Stimulated activated memory B cell treated with anti-CD40 and anti-IgM and Interleukin-4, amounts not matched to agents 10 μg/mL and 1 μg/mL and 100 μg/mL, for 72 hours (primary cell): ENCODE results near the gene BPIFB2.

Source experiments
- ATAC-seq: fragments of 150-1000 bp; cut with Tn5 transposase; 2 replicates; pipeline ENCODE4 v1.10.0; 2021
- H3K27ac Mint-ChIP-seq: one replicate; pipeline ENCODE4 v1.8.0; 2022; ENCODE audit warnings: mild to moderate bottlenecking, mixed read lengths
- H3K27me3 Mint-ChIP-seq: one replicate; pipeline ENCODE4 v1.8.0; 2022; ENCODE audit warnings: mixed read lengths
- H3K36me3 Mint-ChIP-seq: one replicate; pipeline ENCODE4 v1.8.0; 2022; ENCODE audit warnings: mixed read lengths
- H3K4me1 Mint-ChIP-seq: one replicate; pipeline ENCODE4 v1.8.0; 2022; ENCODE audit warnings: mixed read lengths
- H3K4me3 Mint-ChIP-seq: one replicate; pipeline ENCODE4 v1.8.0; 2022; ENCODE audit warnings: mild to moderate bottlenecking, moderate library complexity, mixed read lengths
- H3K9me3 Mint-ChIP-seq: one replicate; pipeline ENCODE4 v1.8.0; 2022; ENCODE audit warnings: mixed read lengths

Gene BPIFB2

DNA sequence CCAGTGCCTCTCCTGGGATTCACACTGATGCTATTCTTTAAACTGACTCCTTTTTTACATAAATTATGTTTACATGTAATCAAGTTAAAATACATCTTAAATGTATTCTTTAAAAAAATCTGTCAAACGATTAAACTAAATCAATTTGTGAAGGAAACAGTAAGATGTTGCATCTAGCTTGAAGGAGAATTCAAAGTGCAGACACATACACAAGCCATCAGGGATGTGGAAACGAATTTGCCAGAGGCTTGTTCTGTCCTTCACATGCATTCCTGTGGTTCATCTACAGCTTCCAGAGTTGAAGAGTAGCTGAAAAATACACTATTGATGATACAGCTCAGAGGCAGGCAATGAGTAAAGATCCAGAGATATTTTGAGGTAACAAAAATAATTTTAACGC, 38.9 kb downstream of the BPIFB2 start:
- H3K4me3 Mint-ChIP-seq: no peak overlapping the region
- H3K4me1 Mint-ChIP-seq: no peaks in the 10 kb centered on the region
- no peak for ATAC-seq
- H3K27me3 Mint-ChIP-seq: no peaks in the 10 kb centered on the region
- H3K36me3 Mint-ChIP-seq: no peaks in the 10 kb centered on the region
- H3K27ac Mint-ChIP-seq: no peak overlapping the region
- peaks cover 8% of the 10 kb centered on the region for H3K9me3 Mint-ChIP-seq

DNA sequence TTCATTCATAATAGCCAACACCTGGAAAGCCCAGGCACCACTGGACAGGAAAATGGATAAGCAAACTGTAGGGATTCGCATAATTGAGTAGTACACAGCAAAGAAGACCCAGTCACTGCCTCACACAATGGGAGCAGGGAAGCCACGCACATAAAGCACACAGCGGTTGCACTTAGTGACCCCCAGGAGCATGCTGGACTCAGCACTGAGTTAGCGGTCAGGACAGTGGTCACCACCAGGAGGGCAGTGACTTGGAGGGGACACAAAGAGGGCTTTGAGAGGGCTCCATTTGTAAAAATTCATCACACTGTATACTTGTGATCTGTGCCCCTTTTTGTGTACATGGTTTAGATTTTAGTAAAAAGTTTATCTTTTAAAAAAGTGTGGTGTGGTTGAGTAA, 43.8 kb downstream of the BPIFB2 start:
- no peak overlapping the region for H3K4me3 Mint-ChIP-seq
- no peaks in the 10 kb centered on the region for H3K27me3 Mint-ChIP-seq
- no peaks in the 10 kb centered on the region for H3K4me1 Mint-ChIP-seq
- H3K36me3 Mint-ChIP-seq: no peaks in the 10 kb centered on the region
- no peaks in the 10 kb centered on the region for H3K9me3 Mint-ChIP-seq
- ATAC-seq: no peak
- H3K27ac Mint-ChIP-seq: no peak overlapping the region

DNA sequence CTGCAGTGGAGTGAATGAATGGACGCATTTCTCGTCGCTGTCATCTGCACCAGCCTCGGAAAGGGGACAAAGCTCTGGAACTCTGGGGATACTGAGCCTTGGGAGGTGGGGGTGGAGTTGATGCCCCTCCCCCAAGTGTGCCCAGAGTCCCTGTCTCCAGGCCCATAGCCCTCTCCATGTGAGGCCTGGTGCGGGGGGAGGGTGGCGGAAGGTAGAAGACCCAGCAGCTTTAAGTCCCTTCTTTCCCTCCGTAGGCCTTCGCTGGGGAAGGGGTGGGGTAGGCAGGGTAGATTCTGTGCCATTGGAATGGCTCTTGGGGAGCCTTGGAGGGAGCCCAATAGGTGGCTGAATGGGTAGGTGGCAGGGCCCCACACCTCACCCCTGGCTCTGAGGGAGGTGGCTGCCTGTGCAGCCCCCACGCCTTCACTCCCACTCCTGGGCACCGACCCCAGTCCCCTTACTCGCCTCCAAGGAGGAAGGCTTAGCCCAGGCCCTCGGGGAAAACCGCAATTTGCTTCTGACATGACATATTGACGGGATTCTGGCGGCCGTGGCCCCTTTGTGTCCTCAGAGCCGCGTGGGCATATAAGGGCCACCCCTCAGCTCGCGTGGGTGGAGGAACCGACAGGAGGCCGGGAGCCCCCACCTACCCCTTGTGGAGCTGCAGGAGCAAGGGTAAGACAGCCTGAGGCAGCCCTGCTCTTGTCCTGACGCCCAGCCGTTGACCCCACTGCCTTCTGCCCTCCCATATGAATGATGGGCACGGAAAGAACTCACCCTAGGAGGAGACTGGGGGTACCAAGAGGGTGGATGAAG, 46.0 kb downstream of the BPIFB2 start, which contains the start of gene BPIFB3:
BPIFB3 (plus strand) TSS at position 613 of the 816 bp plus-strand sequence. CDS start 1,533 bp downstream, outside the sequence.
- Mint-ChIP-seq H3K4me1 (no peaks in the 10 kb centered on the region), H3K4me3 (no peak within 1 kb of the TSS), H3K9me3 (no peaks in the 10 kb centered on the region), H3K27ac (no peak within 1 kb of the TSS), H3K27me3 (no peaks in the 10 kb centered on the region), H3K36me3 (no peaks in the 10 kb centered on the region)
- no peak for ATAC-seq

DNA sequence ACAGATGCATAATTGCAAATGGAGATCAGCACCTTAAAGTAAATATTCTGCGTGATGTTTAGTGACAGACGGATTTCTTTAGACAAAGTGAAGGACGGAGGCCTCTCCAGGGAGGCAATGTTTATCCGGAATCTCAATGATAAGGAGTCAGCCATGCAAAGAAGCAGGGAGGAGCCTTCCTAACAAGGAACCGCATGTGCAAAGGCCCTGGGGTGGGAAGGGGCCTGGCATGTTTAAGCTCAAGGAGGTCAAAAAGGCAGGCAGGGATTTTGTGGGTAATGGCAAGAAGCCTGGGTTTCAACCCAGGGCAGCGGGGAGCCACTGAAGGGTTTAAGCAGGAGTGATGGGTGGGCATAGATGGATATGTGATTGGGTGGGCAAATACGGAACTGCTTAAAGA, 46.9 kb downstream of the BPIFB2 start:
- no peak overlapping the region for H3K27ac Mint-ChIP-seq
- no peaks in the 10 kb centered on the region for H3K27me3 Mint-ChIP-seq
- ATAC-seq: no peak
- no peak overlapping the region for H3K4me3 Mint-ChIP-seq
- no peaks in the 10 kb centered on the region for H3K36me3 Mint-ChIP-seq
- H3K9me3 Mint-ChIP-seq: no peaks in the 10 kb centered on the region
- H3K4me1 Mint-ChIP-seq: no peaks in the 10 kb centered on the region

DNA sequence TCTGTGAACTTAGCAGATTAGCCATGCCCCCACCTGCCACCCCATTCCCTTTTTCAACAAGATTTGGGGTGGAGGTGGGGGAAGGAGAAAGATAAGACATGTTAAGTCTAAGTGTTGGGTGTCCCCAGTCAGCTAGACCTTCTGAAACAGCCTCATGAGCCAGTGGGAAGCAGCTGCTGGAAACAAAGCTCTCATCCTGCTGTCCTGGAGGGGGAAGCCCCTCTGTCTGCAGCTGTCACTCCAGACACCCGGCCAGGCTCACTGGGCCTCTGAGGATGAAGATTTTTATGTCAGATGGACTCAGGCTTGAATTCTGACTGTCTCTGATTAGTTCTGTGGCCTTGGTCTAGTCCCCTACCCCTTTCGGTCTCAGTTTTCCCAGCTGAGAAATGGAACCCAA, 47.3 kb downstream of the BPIFB2 start:
- Mint-ChIP-seq H3K4me1 (no peaks in the 10 kb centered on the region), H3K27ac (no peak overlapping the region), H3K36me3 (no peaks in the 10 kb centered on the region), H3K4me3 (no peak overlapping the region), H3K9me3 (no peaks in the 10 kb centered on the region), H3K27me3 (no peaks in the 10 kb centered on the region)
- no peak for ATAC-seq

DNA sequence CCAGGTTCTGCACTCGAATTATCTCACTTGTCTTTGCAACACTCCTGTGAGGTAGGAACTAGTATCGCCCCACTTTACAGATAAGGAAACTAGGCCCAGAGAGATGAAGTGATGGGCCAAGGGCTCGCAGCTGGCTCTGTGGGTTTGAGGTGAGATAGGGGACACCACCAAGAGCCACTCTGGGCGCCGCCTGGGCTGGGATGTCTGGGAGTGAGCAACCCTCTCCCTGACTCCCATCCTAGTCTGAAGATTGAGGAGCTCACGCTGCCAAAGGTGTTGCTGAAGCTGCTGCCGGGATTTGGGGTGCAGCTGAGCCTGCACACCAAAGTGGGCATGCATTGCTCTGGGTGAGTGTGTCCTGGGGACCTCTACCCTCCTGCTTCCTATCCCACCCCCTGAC, 51.6 kb downstream of the BPIFB2 start:
- H3K4me3 Mint-ChIP-seq: no peak overlapping the region
- H3K27ac Mint-ChIP-seq: no peak overlapping the region
- H3K27me3 Mint-ChIP-seq: no peaks in the 10 kb centered on the region
- ATAC-seq: no peak
- no peaks in the 10 kb centered on the region for H3K4me1 Mint-ChIP-seq
- no peaks in the 10 kb centered on the region for H3K9me3 Mint-ChIP-seq
- H3K36me3 Mint-ChIP-seq: no peaks in the 10 kb centered on the region

DNA sequence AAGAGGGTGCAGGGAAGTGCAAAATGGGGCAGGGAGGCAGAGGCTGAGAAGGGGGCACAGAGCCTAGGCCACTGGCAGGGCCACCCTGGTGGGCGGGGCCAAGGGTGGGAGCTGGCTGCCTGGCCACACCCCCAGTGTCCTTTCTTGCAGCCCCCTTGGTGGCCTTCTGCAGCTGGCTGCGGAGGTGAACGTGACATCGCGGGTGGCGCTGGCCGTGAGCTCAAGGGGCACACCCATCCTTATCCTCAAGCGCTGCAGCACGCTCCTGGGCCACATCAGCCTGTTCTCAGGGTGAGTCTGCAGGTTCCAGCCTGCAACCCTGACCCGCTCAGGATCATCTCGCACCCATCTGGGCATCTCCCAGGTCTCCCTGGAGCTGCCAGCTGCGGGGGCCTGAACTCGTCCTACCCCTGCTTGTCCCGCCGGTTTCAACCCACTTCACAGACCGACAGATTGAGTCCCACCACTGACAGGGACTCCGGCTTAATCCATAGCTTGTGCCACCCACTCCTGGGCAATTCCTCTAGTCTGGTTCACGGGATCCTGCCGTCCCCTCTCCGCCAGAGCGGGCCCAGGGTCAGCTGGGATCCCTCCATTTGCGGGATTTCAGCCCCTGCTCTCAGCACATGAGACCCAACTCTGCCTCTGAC, 52.4 kb downstream of the BPIFB2 start:
- Mint-ChIP-seq H3K36me3 (no peaks in the 10 kb centered on the region), H3K9me3 (no peaks in the 10 kb centered on the region), H3K27me3 (no peaks in the 10 kb centered on the region), H3K4me3 (no peak overlapping the region), H3K4me1 (no peaks in the 10 kb centered on the region), H3K27ac (no peak overlapping the region)
- no peak for ATAC-seq

DNA sequence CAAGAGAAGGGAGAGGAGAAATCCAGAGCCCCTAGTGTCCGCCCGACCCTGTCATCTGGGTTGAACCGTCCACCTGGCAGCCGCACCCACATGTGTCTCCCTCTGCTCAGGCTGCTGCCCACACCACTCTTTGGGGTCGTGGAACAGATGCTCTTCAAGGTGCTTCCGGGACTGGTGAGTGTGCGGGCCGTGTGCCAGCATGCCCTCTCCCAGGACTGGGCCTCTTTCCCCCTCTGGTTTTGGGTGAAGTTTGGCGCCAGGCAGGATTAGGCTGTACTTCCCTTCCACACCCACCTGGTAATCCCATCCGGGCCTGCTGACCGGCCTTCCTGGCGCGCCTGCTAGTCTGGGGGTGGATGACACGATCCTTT, 54.1 kb downstream of the BPIFB2 start:
- Mint-ChIP-seq H3K4me3 (no peak overlapping the region), H3K4me1 (no peaks in the 10 kb centered on the region), H3K27me3 (no peaks in the 10 kb centered on the region), H3K36me3 (no peaks in the 10 kb centered on the region), H3K27ac (no peak overlapping the region), H3K9me3 (no peaks in the 10 kb centered on the region)
- no peak for ATAC-seq

DNA sequence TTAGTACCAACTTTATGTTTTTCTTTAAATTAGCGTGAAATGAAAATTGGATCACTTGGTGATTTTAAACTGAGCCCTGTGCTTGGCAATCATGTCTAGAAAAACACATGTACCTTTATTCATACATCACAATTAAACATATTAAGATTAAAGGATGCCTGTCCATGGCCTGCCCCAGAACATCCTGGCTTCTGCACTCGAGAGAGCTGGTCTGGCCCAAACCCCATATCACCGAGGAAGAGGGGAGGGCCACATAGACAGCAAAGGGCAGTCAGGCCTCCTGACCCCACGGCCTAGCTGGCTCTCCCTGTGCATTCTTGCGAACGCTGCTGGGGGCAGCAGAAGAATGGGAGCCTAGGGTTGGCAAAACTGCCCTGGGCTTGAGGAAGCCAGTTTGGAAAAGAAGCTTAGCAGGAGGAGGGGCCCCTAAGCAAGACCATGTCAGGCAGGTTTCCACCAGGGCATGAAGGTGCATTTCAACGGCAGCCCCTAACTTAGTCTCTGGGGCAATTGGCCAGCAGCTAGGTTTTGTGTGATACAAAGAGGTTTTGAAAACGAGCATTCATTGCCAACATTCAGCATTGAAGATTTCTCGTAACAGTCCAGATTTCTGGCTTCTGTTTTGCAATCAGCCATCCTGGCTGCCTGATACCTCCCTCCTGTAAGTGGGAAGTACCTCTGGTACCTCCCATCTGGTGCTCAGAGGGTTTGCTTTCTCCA, 54.8 kb downstream of the BPIFB2 start:
- Mint-ChIP-seq H3K27ac (no peak overlapping the region), H3K4me1 (no peaks in the 10 kb centered on the region), H3K36me3 (no peaks in the 10 kb centered on the region), H3K9me3 (no peaks in the 10 kb centered on the region), H3K4me3 (no peak overlapping the region), H3K27me3 (no peaks in the 10 kb centered on the region)
- ATAC-seq: no peak

DNA sequence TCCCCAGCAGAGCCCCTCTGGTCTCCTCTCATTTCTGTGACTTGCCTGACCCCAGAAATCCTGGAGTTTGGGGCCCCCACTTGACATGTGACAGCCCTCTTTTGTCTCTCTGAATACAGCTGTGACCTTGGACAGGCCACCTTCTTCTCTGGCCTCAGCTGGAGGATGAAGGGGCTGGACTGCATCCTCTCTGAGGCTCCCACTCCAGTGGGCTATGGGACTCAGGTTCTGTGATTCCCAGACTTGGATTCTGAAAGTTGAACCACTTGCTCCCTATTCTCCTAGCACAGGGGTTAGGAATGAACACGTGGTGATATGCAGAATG, 55.3 kb downstream of the BPIFB2 start:
- H3K9me3 Mint-ChIP-seq: no peaks in the 10 kb centered on the region
- H3K36me3 Mint-ChIP-seq: no peaks in the 10 kb centered on the region
- no peak overlapping the region for H3K27ac Mint-ChIP-seq
- no peaks in the 10 kb centered on the region for H3K4me1 Mint-ChIP-seq
- no peak for ATAC-seq
- no peak overlapping the region for H3K4me3 Mint-ChIP-seq
- no peaks in the 10 kb centered on the region for H3K27me3 Mint-ChIP-seq

DNA sequence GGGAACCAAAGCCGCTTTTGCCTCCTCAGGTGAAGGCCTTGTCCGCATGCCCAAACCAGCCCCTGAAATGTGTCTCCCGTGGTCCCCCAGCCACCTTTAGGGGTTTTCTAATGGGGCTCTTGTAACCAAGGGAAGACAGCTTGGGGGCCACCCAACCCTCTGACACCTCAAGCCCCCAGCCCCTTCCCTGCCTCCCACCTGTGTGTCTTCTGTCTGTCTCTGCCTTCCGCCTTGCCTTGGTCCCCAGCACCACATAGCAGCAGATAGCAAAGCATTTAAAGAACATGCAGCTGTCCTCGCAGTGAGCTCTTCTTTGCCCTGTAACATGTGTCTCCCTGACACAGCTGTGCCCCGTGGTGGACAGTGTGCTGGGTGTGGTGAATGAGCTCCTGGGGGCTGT, 55.8 kb downstream of the BPIFB2 start:
- H3K27me3 Mint-ChIP-seq: no peaks in the 10 kb centered on the region
- no peaks in the 10 kb centered on the region for H3K36me3 Mint-ChIP-seq
- no peak overlapping the region for H3K4me3 Mint-ChIP-seq
- no peak for ATAC-seq
- no peak overlapping the region for H3K27ac Mint-ChIP-seq
- no peaks in the 10 kb centered on the region for H3K9me3 Mint-ChIP-seq
- no peaks in the 10 kb centered on the region for H3K4me1 Mint-ChIP-seq

DNA sequence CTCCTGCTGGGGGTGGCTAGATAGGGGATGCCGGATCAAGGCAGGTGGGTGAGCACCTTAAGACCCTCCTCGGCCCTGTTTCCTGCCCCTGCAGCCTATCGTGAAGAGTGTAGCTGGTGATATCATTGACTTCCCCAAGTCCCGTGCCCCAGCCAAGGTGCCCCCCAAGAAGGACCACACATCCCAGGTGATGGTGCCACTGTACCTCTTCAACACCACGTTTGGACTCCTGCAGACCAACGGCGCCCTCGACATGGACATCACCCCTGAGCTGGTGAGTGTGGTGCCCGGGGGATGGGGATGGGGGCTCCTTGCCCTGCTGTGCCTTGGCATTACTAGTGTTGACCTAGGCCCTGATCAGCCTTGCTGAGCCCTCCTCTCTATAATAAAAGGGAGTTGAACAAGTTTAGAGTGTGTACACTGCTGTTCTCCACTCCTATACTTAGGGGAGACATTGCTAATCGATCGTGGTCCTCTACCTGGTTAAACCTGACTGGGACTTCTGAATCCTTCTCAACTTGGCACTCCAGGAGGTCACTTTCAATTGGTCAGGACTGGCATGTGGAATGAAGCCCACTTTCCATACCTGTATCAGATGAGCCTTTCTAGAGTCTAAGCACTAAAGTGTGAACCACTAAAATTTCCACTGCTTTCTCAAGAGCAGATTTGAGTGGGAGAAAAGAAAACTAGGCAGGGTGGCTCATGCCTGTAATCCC, 57.2 kb downstream of the BPIFB2 start:
- Mint-ChIP-seq H3K27me3 (no peaks in the 10 kb centered on the region), H3K36me3 (no peaks in the 10 kb centered on the region), H3K4me1 (no peaks in the 10 kb centered on the region), H3K27ac (no peak overlapping the region), H3K9me3 (no peaks in the 10 kb centered on the region), H3K4me3 (no peak overlapping the region)
- ATAC-seq: no peak

DNA sequence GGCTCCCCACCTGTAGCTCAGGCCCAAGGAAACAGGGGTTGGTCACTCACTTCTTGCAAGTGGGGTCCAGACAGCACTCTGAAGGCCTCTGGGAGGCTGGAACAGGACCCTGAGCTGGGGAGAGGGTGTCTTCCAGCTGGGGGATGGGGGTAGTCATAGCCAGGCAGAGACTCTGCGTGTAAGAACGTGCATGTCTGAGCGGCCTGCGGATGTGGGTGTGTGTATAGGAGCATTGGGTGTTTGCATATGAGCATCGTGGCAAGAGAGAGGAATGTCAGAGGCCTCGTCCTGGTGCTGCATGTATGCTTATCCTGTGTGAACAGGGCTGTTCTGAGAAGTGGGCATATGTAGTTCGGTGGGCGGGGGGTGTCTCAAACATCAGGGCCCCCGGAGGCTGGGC, 58.3 kb downstream of the BPIFB2 start:
- Mint-ChIP-seq H3K4me3 (no peak overlapping the region), H3K4me1 (no peaks in the 10 kb centered on the region), H3K27me3 (no peaks in the 10 kb centered on the region), H3K27ac (no peak overlapping the region), H3K9me3 (no peaks in the 10 kb centered on the region), H3K36me3 (no peaks in the 10 kb centered on the region)
- ATAC-seq: no peak

DNA sequence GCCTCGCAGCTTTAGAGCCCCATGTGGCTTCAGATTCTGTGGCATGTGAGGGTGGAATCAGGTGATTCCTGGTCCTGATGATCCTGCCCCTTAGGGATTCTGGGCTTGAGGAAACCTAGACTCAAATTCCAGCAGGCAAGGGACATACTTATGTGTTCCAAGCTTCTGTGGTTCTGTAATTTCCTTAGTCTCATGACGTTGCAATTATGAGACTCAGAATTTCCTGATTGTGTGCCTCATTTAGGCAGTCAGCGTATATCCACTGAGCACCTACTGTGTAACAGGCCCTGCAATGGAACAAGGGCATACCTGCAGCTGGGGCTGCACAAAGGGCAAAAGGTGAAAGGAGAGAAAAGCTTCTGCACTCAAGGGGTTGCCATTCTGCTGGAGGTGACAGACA, 60.3 kb downstream of the BPIFB2 start:
- ATAC-seq: no peak
- H3K4me1 Mint-ChIP-seq: no peaks in the 10 kb centered on the region
- no peak overlapping the region for H3K4me3 Mint-ChIP-seq
- H3K36me3 Mint-ChIP-seq: no peaks in the 10 kb centered on the region
- H3K27me3 Mint-ChIP-seq: no peaks in the 10 kb centered on the region
- H3K9me3 Mint-ChIP-seq: no peaks in the 10 kb centered on the region
- H3K27ac Mint-ChIP-seq: no peak overlapping the region

DNA sequence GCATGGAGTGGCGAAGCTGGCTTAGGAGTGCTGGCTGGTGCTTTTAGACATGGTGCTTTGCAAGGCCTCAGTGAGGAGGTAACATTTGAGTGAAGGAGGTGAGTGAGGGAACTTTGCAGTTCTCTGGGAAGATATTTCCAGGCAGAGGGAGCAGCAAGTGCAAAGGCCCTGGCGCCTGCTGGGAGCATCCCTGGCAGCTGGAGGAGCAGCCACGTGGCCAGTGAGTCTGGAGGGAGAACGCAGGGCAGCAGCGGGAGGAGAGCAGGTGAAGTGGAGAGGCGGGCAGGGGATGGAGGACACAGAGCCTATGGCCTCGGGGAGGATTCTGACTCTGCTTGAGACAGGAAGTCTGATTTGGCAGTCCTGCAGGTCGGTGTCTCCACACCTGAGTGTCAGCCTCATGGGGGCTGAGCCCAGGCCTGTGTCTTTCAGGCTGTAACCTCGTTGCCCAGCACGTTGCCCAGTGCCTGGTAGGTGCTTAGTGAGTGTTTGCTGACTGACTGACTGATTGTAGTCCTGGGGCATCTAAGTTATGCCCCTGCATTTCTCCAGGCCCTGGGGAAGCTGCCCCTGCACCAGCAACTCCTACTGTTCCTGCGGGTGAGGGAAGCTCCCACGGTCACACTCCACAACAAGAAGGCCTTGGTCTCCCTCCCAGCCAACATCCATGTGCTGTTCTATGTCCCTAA, 60.9 kb downstream of the BPIFB2 start:
- Mint-ChIP-seq H3K4me1 (no peaks in the 10 kb centered on the region), H3K4me3 (no peak overlapping the region), H3K9me3 (no peaks in the 10 kb centered on the region), H3K27ac (no peak overlapping the region), H3K36me3 (no peaks in the 10 kb centered on the region), H3K27me3 (no peaks in the 10 kb centered on the region)
- no peak for ATAC-seq
